SU-DHL-6 (cell line): Measurements from ENCODE around the gene BCAS3.

Source experiments
- EZH2phosphoT487 ChIP-seq: fragments of 200-600 bp; sonication (generic), shearing (Covaris generic); conservative IDR thresholded peaks from 2 replicates; pipeline ENCODE4 v1.6.1; 2018; ENCODE audit warnings: mild to moderate bottlenecking, antibody characterized with exemption, low read length, moderate library complexity, mixed read lengths
- TF ChIP-seq, protein P1 (sequence below): fragments of 200-600 bp; sonication (generic); IDR thresholded peaks from one replicate; pipeline ENCODE4 v1.5.1; 2017; ENCODE audit warnings: antibody characterized with exemption, mild to moderate bottlenecking, low read length, moderate library complexity; ENCODE audit not compliant: insufficient read depth, poor library complexity, severe bottlenecking

DNA sequence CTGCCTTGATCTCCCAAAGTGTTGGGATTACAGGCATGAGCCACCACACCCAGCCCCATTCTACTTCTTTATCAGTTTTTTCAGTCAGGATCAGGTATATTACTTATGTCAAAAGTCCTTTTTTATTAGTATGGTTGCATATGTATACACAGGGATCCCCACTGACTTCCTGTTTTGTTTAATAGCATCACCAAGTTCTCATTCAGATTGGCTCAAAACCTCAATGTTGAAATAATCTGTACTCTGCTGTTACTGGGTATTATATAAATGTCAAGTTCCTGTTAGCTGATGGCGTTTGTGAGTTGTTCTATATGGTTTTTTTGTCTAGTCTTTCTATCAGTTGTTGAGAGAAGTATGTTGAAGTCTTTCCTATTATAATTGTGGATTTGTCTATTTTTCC, 168.5 kb downstream of the BCAS3 start:
- TF ChIP-seq, protein P1, sequence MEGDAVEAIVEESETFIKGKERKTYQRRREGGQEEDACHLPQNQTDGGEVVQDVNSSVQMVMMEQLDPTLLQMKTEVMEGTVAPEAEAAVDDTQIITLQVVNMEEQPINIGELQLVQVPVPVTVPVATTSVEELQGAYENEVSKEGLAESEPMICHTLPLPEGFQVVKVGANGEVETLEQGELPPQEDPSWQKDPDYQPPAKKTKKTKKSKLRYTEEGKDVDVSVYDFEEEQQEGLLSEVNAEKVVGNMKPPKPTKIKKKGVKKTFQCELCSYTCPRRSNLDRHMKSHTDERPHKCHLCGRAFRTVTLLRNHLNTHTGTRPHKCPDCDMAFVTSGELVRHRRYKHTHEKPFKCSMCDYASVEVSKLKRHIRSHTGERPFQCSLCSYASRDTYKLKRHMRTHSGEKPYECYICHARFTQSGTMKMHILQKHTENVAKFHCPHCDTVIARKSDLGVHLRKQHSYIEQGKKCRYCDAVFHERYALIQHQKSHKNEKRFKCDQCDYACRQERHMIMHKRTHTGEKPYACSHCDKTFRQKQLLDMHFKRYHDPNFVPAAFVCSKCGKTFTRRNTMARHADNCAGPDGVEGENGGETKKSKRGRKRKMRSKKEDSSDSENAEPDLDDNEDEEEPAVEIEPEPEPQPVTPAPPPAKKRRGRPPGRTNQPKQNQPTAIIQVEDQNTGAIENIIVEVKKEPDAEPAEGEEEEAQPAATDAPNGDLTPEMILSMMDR: no peak
- no peak for TF ChIP-seq EZH2phosphoT487
